Measurements from ENCODE around the gene BID.

DNA sequence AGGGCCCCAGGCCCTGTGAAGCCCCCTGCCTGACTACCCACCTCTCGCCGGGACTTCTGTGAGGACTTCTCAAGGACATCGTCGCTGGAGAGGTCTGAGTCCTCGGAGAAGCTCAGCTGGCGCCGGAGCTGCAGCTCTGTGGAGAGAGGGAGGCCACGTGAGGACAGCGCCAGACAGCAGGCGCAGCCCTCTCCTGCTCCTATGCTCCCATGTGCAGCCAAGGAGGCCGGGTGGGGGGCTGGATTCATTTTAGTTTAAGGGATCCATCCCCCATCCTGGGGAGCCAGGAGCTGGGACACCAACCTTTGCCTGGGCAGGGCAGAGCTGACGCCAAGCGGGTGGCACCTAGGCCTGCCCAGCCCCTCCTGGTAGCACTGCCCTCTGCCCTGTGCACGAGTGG is 42.4 kb upstream of the BID start:
- no peak for TF ChIP-seq POLR2A (IDR thresholded peaks at IDR 0.05)
- TF ChIP-seq, protein P1, sequence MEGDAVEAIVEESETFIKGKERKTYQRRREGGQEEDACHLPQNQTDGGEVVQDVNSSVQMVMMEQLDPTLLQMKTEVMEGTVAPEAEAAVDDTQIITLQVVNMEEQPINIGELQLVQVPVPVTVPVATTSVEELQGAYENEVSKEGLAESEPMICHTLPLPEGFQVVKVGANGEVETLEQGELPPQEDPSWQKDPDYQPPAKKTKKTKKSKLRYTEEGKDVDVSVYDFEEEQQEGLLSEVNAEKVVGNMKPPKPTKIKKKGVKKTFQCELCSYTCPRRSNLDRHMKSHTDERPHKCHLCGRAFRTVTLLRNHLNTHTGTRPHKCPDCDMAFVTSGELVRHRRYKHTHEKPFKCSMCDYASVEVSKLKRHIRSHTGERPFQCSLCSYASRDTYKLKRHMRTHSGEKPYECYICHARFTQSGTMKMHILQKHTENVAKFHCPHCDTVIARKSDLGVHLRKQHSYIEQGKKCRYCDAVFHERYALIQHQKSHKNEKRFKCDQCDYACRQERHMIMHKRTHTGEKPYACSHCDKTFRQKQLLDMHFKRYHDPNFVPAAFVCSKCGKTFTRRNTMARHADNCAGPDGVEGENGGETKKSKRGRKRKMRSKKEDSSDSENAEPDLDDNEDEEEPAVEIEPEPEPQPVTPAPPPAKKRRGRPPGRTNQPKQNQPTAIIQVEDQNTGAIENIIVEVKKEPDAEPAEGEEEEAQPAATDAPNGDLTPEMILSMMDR (IDR thresholded peaks at IDR 0.05) = no peak
- no peak for TF ChIP-seq POLR2AphosphoS5 (IDR thresholded peaks at IDR 0.05)
